ENCODE data around the gene PKN2.

DNA sequence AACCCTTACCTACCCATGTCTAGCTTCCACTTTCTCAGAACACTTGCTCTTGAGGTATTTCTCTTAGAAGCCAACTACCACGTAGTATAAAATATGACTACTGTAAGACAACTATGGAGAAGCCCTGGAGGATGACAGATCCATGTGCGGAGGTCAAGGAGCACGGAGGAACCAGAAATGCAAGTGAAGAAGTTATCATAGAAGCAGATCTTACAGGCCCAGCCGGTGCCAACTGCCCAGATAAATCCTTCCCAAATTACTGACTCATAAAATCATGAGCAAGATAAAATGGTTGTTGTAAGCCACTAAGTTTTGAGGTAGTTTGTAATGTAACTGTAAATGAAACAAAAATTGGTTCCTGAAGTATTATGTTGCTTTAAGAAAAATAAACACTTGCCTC, 194.7 kb downstream of the PKN2 start:
- TF ChIP-seq POLR2A (IDR thresholded peaks at IDR 0.05) (no peak), CTCF (IDR thresholded peaks at IDR 0.05) (no peak)

All from transverse colon (tissue), 3 donors.